Uterus (tissue), 4 donors: ENCODE measurements around the gene UHMK1. TPM values are rescaled to one million over a fixed set of nuclear protein-coding genes. Genes with fewer than 3 reads are reported as not detected.

ENCODE experiments used
- DNase-seq, 2 donors: peaks; one replicate each; pipeline ENCODE4 v3.0.0-alpha.2; 2019 to 2020
- H3K27ac ChIP-seq, 2 donors: fragments of 200-600 bp; sonication (generic); 1 replicate in 1 of 2; 2 replicates in 1 of 2; pipeline ENCODE4 v1.5.1; 2016 to 2018
- H3K27me3 ChIP-seq, 2 donors: fragments of 200-600 bp; sonication (generic); one replicate each; pipeline ENCODE4 v1.5.1; 2018 to 2019; ENCODE audit warnings: control low read depth in 1 of 2
- H3K36me3 ChIP-seq, 2 donors: fragments of 200-600 bp; sonication (generic); one replicate each; pipeline ENCODE4 v1.5.1; 2019; ENCODE audit warnings: control low read depth in 1 of 2
- H3K4me1 ChIP-seq, 2 donors: fragments of 200-600 bp; sonication (generic); one replicate each; pipeline ENCODE4 v1.5.1; 2018 to 2019; ENCODE audit warnings: control low read depth in 1 of 2
- H3K4me3 ChIP-seq, 2 donors: fragments of 200-600 bp; sonication (generic); 1 replicate in 1 of 2; 2 replicates in 1 of 2; pipeline ENCODE4 v1.5.1; 2018 to 2019; ENCODE audit warnings: mild to moderate bottlenecking in 1 of 2
- H3K9me3 ChIP-seq, 2 donors: fragments of 200-600 bp; sonication (generic); one replicate each; pipeline ENCODE4 v1.5.1; 2019; ENCODE audit warnings: control low read depth in 1 of 2
- CTCF ChIP-seq, 4 experiments: fragments of 200-600 bp in 2 of 4; fragments of 450-650 bp in 2 of 4; sonication (generic) in 2 of 4; IDR thresholded peaks; one replicate each; pipeline ENCODE4 v1.5.1; 2016 to 2019; ENCODE audit warnings: antibody characterized with exemption in 4 of 4, mild to moderate bottlenecking in 2 of 4, moderate library complexity in 1 of 4
- POLR2A ChIP-seq, 2 donors: fragments of 450-650 bp; IDR thresholded peaks; one replicate each; pipeline ENCODE4 v1.6.1; 2016; ENCODE audit warnings: antibody characterized with exemption in 2 of 2, mild to moderate bottlenecking in 1 of 2, moderate library complexity in 1 of 2
- intact Hi-C: fragments of 100-400 bp; cut with DNase I; formaldehyde crosslinking; loops from one replicate; pipeline ENCODE4 v1.15.1; 2023; ENCODE audit warnings: low total_unique reads
- total RNA-seq, 4 donors: library from RNA; depleted of rRNA in 3 of 4; stranded (reverse); fragments of >200 nt in 3 of 4; gene quantifications; one replicate each; pipeline versions ENCODE4 v1.1.0 to v1.2.4, GENCODE V29; 2014 to 2023
- donor health status: DM: yes; HTN: yes; CAD: no.

UHMK1 gene
- total RNA-seq, 4 donors from 2014 or later: 9.2 to 58.8 (median 31.6) TPM

- intact Hi-C loops: loop anchor here (10.0 kb wide), 1 partner anchor 56 kb away; no protein-coding TSS in a partner anchor
- Histone ChIP-seq H3K4me1 (no peaks in the 10 kb centered on the region), H3K9me3 (no peaks in the 10 kb centered on the region), H3K4me3 (peak overlapping the region; percentile 95 to 100), H3K27ac (peak overlapping the region; percentile 89 to 94), H3K27me3 (no peaks in the 10 kb centered on the region), H3K36me3 (no peaks in the 10 kb centered on the region)
- TF ChIP-seq CTCF (IDR thresholded peaks at IDR 0.05): no peak
- no peak for TF ChIP-seq POLR2A (IDR thresholded peaks at IDR 0.05)
- DNase-seq: no peak
Observed at GRCh38 chr1:162498496-162498810, 835 bp downstream of the UHMK1 start.

- Histone ChIP-seq H3K36me3 (no peaks in the 10 kb centered on the region), H3K9me3 (no peaks in the 10 kb centered on the region), H3K27ac (no peak overlapping the region), H3K4me1 (no peaks in the 10 kb centered on the region), H3K27me3 (no peaks in the 10 kb centered on the region), H3K4me3 (no peak overlapping the region)
- TF ChIP-seq CTCF (IDR thresholded peaks at IDR 0.05) (no peak), POLR2A (IDR thresholded peaks at IDR 0.05) (no peak)
- DNase-seq: no peak
- intact Hi-C loops: no loop called here
Observed at GRCh38 chr1:162500805-162501204, 3.2 kb downstream of the UHMK1 start.

GRCh38 chr1:162502077-162502476 lies 4.5 kb downstream of the UHMK1 start:
- DNase-seq: no peak
- intact Hi-C loops: no loop called here
- Histone ChIP-seq H3K4me1 (no peaks in the 10 kb centered on the region), H3K27me3 (no peaks in the 10 kb centered on the region), H3K36me3 (no peaks in the 10 kb centered on the region), H3K27ac (no peak overlapping the region), H3K9me3 (no peaks in the 10 kb centered on the region), H3K4me3 (no peak overlapping the region)
- TF ChIP-seq CTCF (IDR thresholded peaks at IDR 0.05) (no peak), POLR2A (IDR thresholded peaks at IDR 0.05) (no peak)

GRCh38 chr1:162502928-162503327 lies 5.3 kb downstream of the UHMK1 start:
- no peak for TF ChIP-seq POLR2A (IDR thresholded peaks at IDR 0.05)
- TF ChIP-seq CTCF (IDR thresholded peaks at IDR 0.05): no peak
- Histone ChIP-seq H3K4me1 (no peaks in the 10 kb centered on the region), H3K27me3 (no peaks in the 10 kb centered on the region), H3K36me3 (no peaks in the 10 kb centered on the region), H3K27ac (no peak overlapping the region), H3K9me3 (no peaks in the 10 kb centered on the region), H3K4me3 (no peak overlapping the region)
- no peak for DNase-seq
- intact Hi-C loops: no loop called here

- H3K27ac ChIP-seq: no peak overlapping the region
- H3K27me3 ChIP-seq: no peaks in the 10 kb centered on the region
- no peak for DNase-seq
- H3K4me3 ChIP-seq: no peak overlapping the region
- intact Hi-C loops: no loop called here
- no peaks in the 10 kb centered on the region for H3K36me3 ChIP-seq
- H3K4me1 ChIP-seq: no peaks in the 10 kb centered on the region
- H3K9me3 ChIP-seq: no peaks in the 10 kb centered on the region
- TF ChIP-seq CTCF (IDR thresholded peaks at IDR 0.05): no peak
- no peak for TF ChIP-seq POLR2A (IDR thresholded peaks at IDR 0.05)
Observed at GRCh38 chr1:162527314-162527713, 29.7 kb downstream of the UHMK1 start.
